Lung (tissue), 12 donors: ENCODE measurements around the gene DCTN5. TPM values are rescaled to one million over a fixed set of nuclear protein-coding genes. Genes with fewer than 3 reads are reported as not detected.
"Not testable (repeated sequence)": the region's sequence is repeated elsewhere in the genome, so short reads cannot be mapped to it uniquely, and the experiment has no call there.

Source experiments
- ATAC-seq: fragments of 200-7000 bp; cut with Tn5 transposase; one replicate; pipeline ENCODE4 v1.9.1; 2020; ENCODE audit warnings: moderate number of reproducible peaks; ENCODE audit not compliant: insufficient read depth, low FRiP score
- DNase-seq, 3 donors: peaks; one replicate each; pipeline ENCODE4 v3.0.0-alpha.2; 2013 to 2017
- H3K27ac ChIP-seq, 2 donors: one replicate each; pipeline ENCODE4 v1.5.1; 2013; ENCODE audit warnings: mild to moderate bottlenecking in 2 of 2, moderate library complexity in 2 of 2, control low read depth in 1 of 2, inconsistent platforms in 1 of 2, low read depth in 1 of 2, low read length in 1 of 2
- H3K27me3 ChIP-seq, 3 donors: one replicate each; pipeline ENCODE4 v1.5.1; 2013; ENCODE audit warnings: low read length in 2 of 3; ENCODE audit not compliant: control insufficient read depth in 3 of 3, insufficient read depth in 3 of 3
- H3K36me3 ChIP-seq, 4 donors: one replicate each; pipeline ENCODE4 v1.5.1; 2013; ENCODE audit warnings: low read length in 4 of 4, mild to moderate bottlenecking in 1 of 4, moderate library complexity in 1 of 4; ENCODE audit not compliant: control insufficient read depth in 4 of 4, insufficient read depth in 4 of 4
- H3K4me1 ChIP-seq, 5 donors: one replicate each; pipeline ENCODE4 v1.5.1; 2013; ENCODE audit warnings: low read length in 5 of 5, mild to moderate bottlenecking in 2 of 5, moderate library complexity in 1 of 5; ENCODE audit not compliant: control insufficient read depth in 5 of 5, insufficient read depth in 5 of 5
- H3K4me3 ChIP-seq: one replicate; pipeline ENCODE4 v1.5.1; 2013; ENCODE audit warnings: mild to moderate bottlenecking, control low read depth, moderate library complexity
- H3K9ac ChIP-seq, 2 donors: one replicate each; pipeline ENCODE4 v1.5.1; 2013; ENCODE audit warnings: low read length in 2 of 2, control low read depth in 1 of 2; ENCODE audit not compliant: insufficient read depth in 1 of 2
- H3K9me3 ChIP-seq, 4 donors: one replicate each; pipeline ENCODE4 v1.5.1; 2013; ENCODE audit warnings: low read length in 3 of 4, mild to moderate bottlenecking in 1 of 4, moderate library complexity in 1 of 4; ENCODE audit not compliant: control insufficient read depth in 4 of 4, insufficient read depth in 3 of 4
- CTCF ChIP-seq: IDR thresholded peaks from 2 replicates; pipeline ENCODE4 v1.5.1; 2012; ENCODE audit warnings: mild to moderate bottlenecking; ENCODE audit errors: control extremely low read depth, extremely low read depth
- WGBS, 2 donors: extraction: QIAGEN DNeasy Blood & Tissue Kit; methylation state at CpG; one replicate each; pipeline ENCODE4 v1.1.7; 2013; 5-methylcytosine and 5-hydroxymethylcytosine counted together
- polyA plus RNA-seq, 2 donors: library from polyadenylated mRNA; stranded (reverse); fragments of 200-250 nt; gene quantifications; one replicate each; pipeline ENCODE4 v1.2.1, GENCODE V29; 2013
- total RNA-seq, 2 donors: library from RNA; depleted of rRNA in 1 of 2; stranded (reverse); fragments of >200 nt in 1 of 2; gene quantifications; one replicate each; pipeline ENCODE4 v1.2.1, GENCODE V29; 2014 to 2021
- donor health status: control.
- donor health status: control.
- donor health status: Bipolar disorder and iron deficiency.
- donor health status: healthy.
- donor health status: DM: yes; HTN: yes; CAD: no.

The DCTN5 gene
- total and polyA plus RNA-seq, 4 donors: 10.5 to 46.2 (median 34.7) TPM

GRCh38 chr16:23716484-23716883 is 75.2 kb downstream of the DCTN5 start:
- TF ChIP-seq CTCF: no peak
- WGBS, 2 donors: 78 to 90% methylated on average over 5 of the region's 5 CpGs
- no peaks in the 10 kb centered on the region for H3K36me3 ChIP-seq
- H3K27ac ChIP-seq: no peak overlapping the region
- H3K4me3 ChIP-seq: no peak overlapping the region
- ATAC-seq (no peak), DNase-seq (no peak)
- peaks cover 0 to 3% (median 0%) of the 10 kb centered on the region in 4 donors for H3K9me3 ChIP-seq
- H3K9ac ChIP-seq: no peak overlapping the region
- peaks cover 0 to 4% (median 0%) of the 10 kb centered on the region in 5 donors for H3K4me1 ChIP-seq
- H3K27me3 ChIP-seq: peaks cover 0 to 28% (median 23%) of the 10 kb centered on the region in 3 donors

DNA sequence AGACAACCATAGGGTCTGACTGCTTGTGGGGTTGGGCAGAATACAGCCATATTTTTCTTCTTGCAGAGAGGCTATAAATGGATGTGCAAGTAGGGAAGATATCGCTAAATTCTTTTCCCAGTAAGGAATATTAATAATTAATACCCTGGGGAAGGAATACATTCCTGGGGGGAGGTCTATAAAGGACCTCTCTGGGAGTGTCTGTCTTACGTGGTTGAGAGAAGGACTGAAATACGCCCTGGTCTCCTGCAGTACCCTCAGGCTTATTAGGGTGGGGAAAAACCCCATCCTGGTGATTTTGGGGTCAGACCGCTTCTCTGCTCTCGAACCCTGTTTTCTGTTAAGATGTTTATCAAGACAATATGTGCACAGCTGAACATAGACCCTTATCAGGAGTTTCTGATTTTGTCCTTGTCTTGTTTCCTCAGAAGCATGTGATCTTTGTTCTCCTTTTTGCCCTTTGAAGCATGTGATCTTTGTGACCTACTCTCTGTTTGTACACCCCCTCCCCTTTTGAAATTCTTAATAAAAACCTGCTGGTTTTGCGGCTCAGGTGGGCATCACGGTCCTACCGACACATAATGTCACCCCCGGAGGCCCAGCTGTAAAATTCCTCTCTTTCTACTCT is 81.5 kb downstream of the DCTN5 start:
- WGBS, 2 donors: 84 to 86% methylated on average over 9 of the region's 9 CpGs
- H3K27me3 ChIP-seq, ATAC-seq, H3K36me3 ChIP-seq, H3K9me3 ChIP-seq, H3K27ac ChIP-seq, H3K4me3 ChIP-seq, H3K4me1 ChIP-seq, H3K9ac ChIP-seq, DNase-seq: not testable (repeated sequence)

- Histone ChIP-seq H3K9ac (no peak overlapping the region), H3K27ac (no peak overlapping the region), H3K27me3 (peaks cover 0 to 2% (median 0%) of the 10 kb centered on the region in 3 donors), H3K4me3 (no peak overlapping the region), H3K36me3 (no peaks in the 10 kb centered on the region), H3K4me1 (no peaks in the 10 kb centered on the region), H3K9me3 (peaks cover 0 to 4% (median 1%) of the 10 kb centered on the region in 4 donors)
- WGBS, 2 donors: 69 to 74% methylated on average over 8 of the region's 8 CpGs
- no peak for DNase-seq
- TF ChIP-seq CTCF: no peak
- ATAC-seq: no peak
These were observed 83.0 kb downstream of the DCTN5 start for GRCh38 chr16:23724096-23724784.

DNA sequence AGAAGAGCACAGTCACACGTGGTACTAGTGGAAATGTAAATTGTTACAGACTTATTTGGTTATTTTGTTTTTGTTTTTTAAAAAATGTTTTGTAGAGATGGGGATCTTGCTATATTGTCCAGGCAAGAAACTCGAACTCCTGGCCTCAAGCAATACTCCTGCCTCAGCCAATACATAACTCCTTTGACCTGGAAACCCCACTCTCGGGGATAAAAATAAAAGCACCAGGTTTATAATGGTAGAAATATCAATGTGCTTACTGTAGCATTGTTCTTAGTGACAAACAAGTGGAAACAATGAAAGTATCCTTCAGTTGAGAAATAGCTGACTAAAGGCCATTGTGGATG is 83.5 kb downstream of the DCTN5 start:
- no peak overlapping the region for H3K27ac ChIP-seq
- H3K9ac ChIP-seq: no peak overlapping the region
- H3K9me3 ChIP-seq: peaks cover 0 to 4% (median 1%) of the 10 kb centered on the region in 4 donors
- no peak for ATAC-seq
- TF ChIP-seq CTCF: no peak
- 66 to 68% methylated on average over 3 of the region's 3 CpGs for WGBS, 2 donors
- no peak for DNase-seq
- H3K4me3 ChIP-seq: no peak overlapping the region
- H3K36me3 ChIP-seq: no peaks in the 10 kb centered on the region
- H3K4me1 ChIP-seq: no peaks in the 10 kb centered on the region
- H3K27me3 ChIP-seq: peaks cover 0 to 2% (median 0%) of the 10 kb centered on the region in 3 donors
